DOHH2 (cell line): Measurements from ENCODE around the gene FBXW5.
A peak's percentile ranks its signal among the peaks of the same experiment; 100 is the strongest.

ENCODE experiments used
- H3F3A ChIP-seq: fragments of 200-600 bp; sonication (generic), shearing (Covaris generic); 2 replicates; pipeline ENCODE4 v1.6.0; 2016; ENCODE audit warnings: antibody characterized with exemption, mild to moderate bottlenecking; ENCODE audit not compliant: control insufficient read depth, insufficient read depth
- H3K27ac ChIP-seq: fragments of 200-600 bp; sonication (generic); 2 replicates; pipeline ENCODE4 v1.5.1; 2014; ENCODE audit warnings: low read depth, mild to moderate bottlenecking, low read length, moderate library complexity
- H3K27me3 ChIP-seq: fragments of 200-600 bp; sonication (generic); 2 replicates; pipeline ENCODE4 v1.6.1; 2014; ENCODE audit warnings: mild to moderate bottlenecking, low read length, mixed read lengths; ENCODE audit not compliant: control insufficient read depth
- H3K36me3 ChIP-seq: fragments of 200-600 bp; sonication (generic); 2 replicates; pipeline ENCODE4 v1.6.1; 2014; ENCODE audit warnings: mild to moderate bottlenecking, low read length, moderate library complexity, mixed read lengths; ENCODE audit not compliant: control insufficient read depth
- H3K4me1 ChIP-seq: fragments of 200-600 bp; sonication (generic); 2 replicates; pipeline ENCODE4 v1.6.1; 2014; ENCODE audit warnings: mild to moderate bottlenecking, low read length, mixed read lengths; ENCODE audit not compliant: control insufficient read depth
- H3K4me2 ChIP-seq: fragments of 200-600 bp; sonication (generic); 2 replicates; pipeline ENCODE4 v1.6.0; 2014; ENCODE audit warnings: mild to moderate bottlenecking, low read length, moderate library complexity
- H3K4me3 ChIP-seq: fragments of 200-600 bp; sonication (generic); 2 replicates; pipeline ENCODE4 v1.5.1; 2014; ENCODE audit warnings: mild to moderate bottlenecking, low read length, mixed read lengths
- H3K79me2 ChIP-seq: fragments of 200-600 bp; sonication (generic); 2 replicates; pipeline ENCODE4 v1.6.1; 2014; ENCODE audit warnings: mild to moderate bottlenecking, low read length, mixed read lengths; ENCODE audit not compliant: control insufficient read depth
- H3K9me2 ChIP-seq: fragments of 200-600 bp; sonication (generic); replicated peaks from 2 replicates; pipeline ENCODE4 v1.6.1; 2014; ENCODE audit warnings: mild to moderate bottlenecking, low read length, mixed read lengths; ENCODE audit not compliant: control insufficient read depth
- H3K9me3 ChIP-seq: fragments of 200-600 bp; sonication (generic); 2 replicates; pipeline ENCODE4 v1.6.1; 2014; ENCODE audit warnings: antibody characterized with exemption, low read length, mixed read lengths; ENCODE audit not compliant: control insufficient read depth, insufficient read depth
- H4K20me1 ChIP-seq: fragments of 200-600 bp; sonication (generic); 2 replicates; pipeline ENCODE4 v1.6.0; 2014; ENCODE audit warnings: low read depth, mild to moderate bottlenecking, antibody characterized with exemption, low read length, moderate library complexity; ENCODE audit not compliant: control insufficient read depth, insufficient read depth
- CTCF ChIP-seq: fragments of 200-600 bp; sonication (generic); IDR thresholded peaks from one replicate; pipeline ENCODE4 v1.5.1; 2014; ENCODE audit warnings: antibody characterized with exemption, mild to moderate bottlenecking, low read depth, low read length; ENCODE audit not compliant: poor library complexity, severe bottlenecking
- EZH2phosphoT487 ChIP-seq: fragments of 200-600 bp; sonication (generic); IDR thresholded peaks from 2 replicates; pipeline ENCODE4 v1.6.1; 2017; ENCODE audit warnings: borderline replicate concordance, mild to moderate bottlenecking, antibody characterized with exemption, low read length, moderate library complexity, mixed read lengths

Gene FBXW5

GRCh38 chr9:136945333-136946227 lies 1.0 kb upstream of the FBXW5 start:
- Histone ChIP-seq H3K4me2 (no peak overlapping the region), H3F3A (no peaks in the 10 kb centered on the region; the same call in 1 of the 2 replicates), H3K9me2 (no peaks in the 10 kb centered on the region), H3K27ac (no peak overlapping the region), H3K79me2 (peaks cover 26% of the 10 kb centered on the region), H3K9me3 (no peaks in the 10 kb centered on the region), H3K36me3 (peaks cover 24% of the 10 kb centered on the region), H3K27me3 (no peaks in the 10 kb centered on the region), H3K4me1 (peaks cover 21% of the 10 kb centered on the region), H3K4me3 (no peak overlapping the region), H4K20me1 (0 out of 2 replicates have a peak, but pooled peaks cover 3% of the 10 kb centered on the region)
- TF ChIP-seq EZH2phosphoT487 (no peak), CTCF (no peak)

- peak overlapping the region; percentile 18; the same call in 1 of the 2 replicates for H3K27ac ChIP-seq
- H3K27me3 ChIP-seq = no peaks in the 10 kb centered on the region
- H3K9me2 ChIP-seq = no peaks in the 10 kb centered on the region
- H3K4me2 ChIP-seq = peak overlapping the region; percentile 77
- peaks cover 33% of the 10 kb centered on the region for H3K36me3 ChIP-seq
- no peaks in the 10 kb centered on the region for H3K9me3 ChIP-seq
- no peaks in the 10 kb centered on the region; the same call in 1 of the 2 replicates for H3F3A ChIP-seq
- peak overlapping the region; percentile 84 for H3K4me3 ChIP-seq
- TF ChIP-seq CTCF (no peak), EZH2phosphoT487 (no peak)
- H3K79me2 ChIP-seq = peaks cover 26% of the 10 kb centered on the region
- peaks cover 12% of the 10 kb centered on the region for H3K4me1 ChIP-seq
- H4K20me1 ChIP-seq = 0 out of 2 replicates have a peak, but pooled peaks cover 3% of the 10 kb centered on the region
Measured at GRCh38 chr9:136944212-136944518, 373 bp downstream of the FBXW5 start.

DNA sequence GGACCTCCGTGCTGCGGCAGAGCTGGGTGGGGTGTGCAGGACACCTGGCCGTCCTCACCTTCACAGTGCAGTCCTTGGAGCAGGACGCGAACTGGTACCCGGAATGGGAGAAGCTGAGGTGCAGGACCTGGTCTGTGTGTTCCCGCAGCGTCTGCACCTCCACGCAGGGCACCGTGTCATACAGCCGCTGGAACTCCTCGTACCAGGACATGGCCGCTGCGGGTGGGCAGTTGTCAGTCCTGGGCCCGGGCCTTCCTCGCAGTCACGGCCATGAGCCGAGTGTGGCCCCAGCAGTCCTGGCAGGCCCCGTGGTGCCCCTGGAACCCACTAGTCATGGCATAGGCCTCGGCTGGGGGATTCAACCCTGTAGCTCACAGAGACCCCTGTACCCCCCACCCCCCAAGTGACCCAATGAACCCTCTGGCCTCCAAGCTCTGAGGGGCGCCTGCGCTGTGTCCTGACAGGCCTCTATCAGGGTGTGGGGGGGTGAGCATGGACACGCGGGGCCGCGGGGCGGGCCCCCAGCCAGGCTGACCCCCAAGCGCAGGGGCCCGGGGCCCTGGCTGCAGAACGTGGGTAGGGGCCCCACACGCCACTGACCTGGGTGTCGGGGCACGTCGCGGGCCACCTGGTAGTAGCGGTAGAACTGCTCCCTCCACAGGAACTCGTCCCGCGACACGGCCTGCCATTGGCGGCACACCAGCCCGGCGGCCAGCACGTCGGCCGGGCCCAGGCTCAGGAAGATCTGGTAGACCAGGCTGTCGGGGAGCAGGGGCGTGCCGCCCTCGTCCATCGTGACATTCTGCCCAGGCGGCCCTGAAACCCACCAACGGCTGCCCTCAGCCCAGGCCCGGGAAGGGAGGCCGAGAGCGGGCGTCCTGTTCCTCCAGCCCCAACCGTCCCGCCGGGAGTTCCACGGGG lies 987 bp downstream of the FBXW5 start:
- Histone ChIP-seq H3K9me2 (no peaks in the 10 kb centered on the region), H3K4me1 (peaks cover 9% of the 10 kb centered on the region)
- TF ChIP-seq CTCF = no peak
- TF ChIP-seq EZH2phosphoT487 = no peak

More for the DNA sequence above, 987 bp downstream of the FBXW5 start:
- H3K36me3 ChIP-seq = peaks cover 33% of the 10 kb centered on the region
- H3K27me3 ChIP-seq = no peaks in the 10 kb centered on the region
- H3K9me3 ChIP-seq = no peaks in the 10 kb centered on the region
- H3K4me3 ChIP-seq = peak overlapping the region; percentile 84
- 0 out of 2 replicates have a peak, but pooled peaks cover 3% of the 10 kb centered on the region for H4K20me1 ChIP-seq
- peak overlapping the region; percentile 77 for H3K4me2 ChIP-seq
- H3K27ac ChIP-seq = peak overlapping the region; percentile 18; the same call in 1 of the 2 replicates
- H3F3A ChIP-seq = 0 out of 2 replicates have a peak, but pooled peaks cover 3% of the 10 kb centered on the region
- peaks cover 26% of the 10 kb centered on the region for H3K79me2 ChIP-seq
